ENCODE results near the gene CAMK2A.

CAMK2A gene

DNA sequence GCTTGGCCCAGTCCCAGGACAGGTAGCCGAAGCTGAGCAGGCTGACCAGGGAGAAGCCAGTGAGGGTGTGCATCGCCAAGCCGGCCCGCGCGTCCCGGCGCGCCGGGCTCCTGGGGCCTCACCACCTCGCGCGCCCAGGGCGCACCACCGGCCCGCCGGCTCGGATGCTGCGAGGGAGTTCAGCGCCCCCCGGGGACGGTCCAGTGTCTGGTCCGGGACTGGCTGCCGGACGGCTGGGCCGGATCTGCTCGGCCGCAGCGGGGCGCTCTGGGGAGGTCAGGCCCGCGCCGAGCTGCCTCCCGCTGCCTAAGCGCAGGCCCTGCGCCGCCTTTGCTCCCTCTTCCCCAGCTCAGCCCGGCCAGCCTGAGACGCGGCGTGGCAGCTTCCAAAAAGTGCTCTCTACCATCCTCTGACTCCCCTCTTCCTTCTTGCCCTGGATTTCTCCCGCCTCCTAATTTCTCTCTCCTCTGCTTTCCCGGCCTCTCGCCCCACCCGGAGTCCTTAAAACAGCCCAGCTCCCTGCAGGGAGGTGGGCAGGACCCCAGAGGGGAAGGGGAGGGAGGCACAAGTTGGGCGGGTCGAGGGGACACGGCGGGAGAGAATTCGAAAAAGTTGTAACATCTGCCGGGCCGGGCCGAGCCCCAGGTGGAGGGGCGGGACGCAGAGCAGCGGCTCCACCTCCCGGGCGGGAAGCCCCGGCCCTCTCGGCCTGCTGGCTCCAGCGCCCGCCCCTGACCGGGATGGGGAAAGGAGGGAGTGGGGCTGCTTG is 12.9 kb upstream of the CAMK2A start, which contains the start of gene ARSI:
ARSI (minus strand) TSS at position 605 of the 769 bp plus-strand sequence; CDS start at position 73, 532 bp downstream.
- Histone ChIP-seq H3K27me3 (ENCODE audit: insufficient read depth, low read depth, severe bottlenecking) (no peaks in the 10 kb centered on the region), H3K36me3 (no peaks in the 10 kb centered on the region), H3K4me3 (ENCODE audit: low read depth, low read length) (no peak within 1 kb of the TSS), H3K9me3 (ENCODE audit: severe bottlenecking) (no peaks in the 10 kb centered on the region), H3K27ac (peak within 1 kb of the TSS; percentile 65)
- TF ChIP-seq, protein P1, sequence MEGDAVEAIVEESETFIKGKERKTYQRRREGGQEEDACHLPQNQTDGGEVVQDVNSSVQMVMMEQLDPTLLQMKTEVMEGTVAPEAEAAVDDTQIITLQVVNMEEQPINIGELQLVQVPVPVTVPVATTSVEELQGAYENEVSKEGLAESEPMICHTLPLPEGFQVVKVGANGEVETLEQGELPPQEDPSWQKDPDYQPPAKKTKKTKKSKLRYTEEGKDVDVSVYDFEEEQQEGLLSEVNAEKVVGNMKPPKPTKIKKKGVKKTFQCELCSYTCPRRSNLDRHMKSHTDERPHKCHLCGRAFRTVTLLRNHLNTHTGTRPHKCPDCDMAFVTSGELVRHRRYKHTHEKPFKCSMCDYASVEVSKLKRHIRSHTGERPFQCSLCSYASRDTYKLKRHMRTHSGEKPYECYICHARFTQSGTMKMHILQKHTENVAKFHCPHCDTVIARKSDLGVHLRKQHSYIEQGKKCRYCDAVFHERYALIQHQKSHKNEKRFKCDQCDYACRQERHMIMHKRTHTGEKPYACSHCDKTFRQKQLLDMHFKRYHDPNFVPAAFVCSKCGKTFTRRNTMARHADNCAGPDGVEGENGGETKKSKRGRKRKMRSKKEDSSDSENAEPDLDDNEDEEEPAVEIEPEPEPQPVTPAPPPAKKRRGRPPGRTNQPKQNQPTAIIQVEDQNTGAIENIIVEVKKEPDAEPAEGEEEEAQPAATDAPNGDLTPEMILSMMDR (IDR thresholded peaks at IDR 0.05; ENCODE audit: low read depth, low read length): no peak
- DNase-seq: no peak

DNA sequence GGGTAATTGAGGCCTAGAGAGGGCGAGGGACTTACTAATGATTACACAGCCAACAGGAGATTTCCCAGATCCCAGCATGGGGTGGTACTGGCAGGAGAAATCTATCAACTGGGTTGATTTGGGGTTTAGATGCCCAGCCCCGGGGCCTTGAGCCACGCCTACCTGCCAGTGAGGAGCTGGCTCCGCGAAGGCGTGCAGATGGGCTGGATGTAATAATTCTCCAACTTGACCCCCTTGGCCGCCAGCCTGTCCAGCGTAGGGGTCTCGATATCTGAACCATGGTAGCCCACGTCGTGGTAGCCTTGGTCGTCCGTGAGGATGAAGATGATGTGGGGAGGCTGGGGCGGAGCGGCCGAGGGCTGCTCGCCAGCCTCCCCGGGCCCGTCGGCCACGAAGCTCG is 12.3 kb upstream of the CAMK2A start:
- TF ChIP-seq, protein P1 (IDR thresholded peaks at IDR 0.05; ENCODE audit: low read depth, low read length): no peak
- DNase-seq: no peak
- H3K27me3 ChIP-seq (ENCODE audit: insufficient read depth, low read depth, severe bottlenecking): no peaks in the 10 kb centered on the region
- H3K4me3 ChIP-seq (ENCODE audit: low read depth, low read length): no peak overlapping the region
- peak overlapping the region; percentile 65 for H3K27ac ChIP-seq
- no peaks in the 10 kb centered on the region for H3K9me3 ChIP-seq (ENCODE audit: severe bottlenecking)
- H3K36me3 ChIP-seq: no peaks in the 10 kb centered on the region

DNA sequence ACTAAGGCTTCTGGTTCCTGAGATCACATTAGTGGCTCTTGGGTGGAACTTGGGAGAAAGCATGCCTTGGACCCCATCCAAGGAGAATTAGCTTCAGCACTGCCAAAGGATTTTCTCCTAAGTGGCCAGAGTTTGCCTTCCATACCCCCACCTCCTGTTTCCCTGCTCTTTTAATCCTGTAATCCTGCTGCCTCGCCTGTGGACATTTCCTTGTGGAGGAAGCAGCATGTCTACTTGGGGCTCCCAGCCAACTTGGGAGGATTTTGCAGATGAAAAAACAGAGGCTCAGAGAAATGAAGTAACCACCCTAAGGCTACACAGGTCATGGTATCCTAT is 11.6 kb upstream of the CAMK2A start:
- no peaks in the 10 kb centered on the region for H3K27me3 ChIP-seq (ENCODE audit: insufficient read depth, low read depth, severe bottlenecking)
- DNase-seq: peak; percentile 85
- TF ChIP-seq, protein P1 (IDR thresholded peaks at IDR 0.05; ENCODE audit: low read depth, low read length): no peak

DNA sequence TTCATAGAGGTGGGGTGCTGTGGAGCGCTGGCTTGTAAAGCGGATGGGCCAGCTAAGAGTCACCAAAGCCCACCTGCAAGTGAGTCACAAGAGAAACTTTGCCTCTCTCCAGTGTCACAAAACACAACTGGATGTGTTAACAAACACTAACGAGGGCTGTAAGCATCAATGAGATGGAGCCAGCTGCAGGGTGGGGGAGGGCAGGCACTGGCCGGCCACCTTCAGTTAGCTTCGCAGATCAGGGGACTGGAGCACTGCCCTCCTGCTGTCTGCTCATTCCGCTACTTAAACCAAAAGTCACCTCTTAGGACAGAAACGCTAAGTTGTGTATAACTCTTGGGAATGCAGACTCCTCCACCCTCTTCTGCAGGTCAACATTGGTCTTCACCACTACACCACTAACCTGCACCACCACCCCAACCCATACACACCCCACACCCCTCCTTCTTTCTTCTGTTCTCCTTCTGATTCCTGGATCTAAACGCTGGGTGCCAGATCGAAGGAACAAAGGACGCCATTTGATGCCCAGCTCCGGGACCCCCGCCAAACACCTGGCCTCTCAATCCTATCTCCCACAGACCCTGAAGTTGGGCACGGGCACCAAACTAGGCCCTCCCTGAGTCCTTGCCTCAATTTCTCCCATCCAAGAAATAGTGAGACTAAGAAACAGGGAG is 11.1 kb upstream of the CAMK2A start:
- H3K4me3 ChIP-seq (ENCODE audit: low read depth, low read length): no peak overlapping the region
- H3K27me3 ChIP-seq (ENCODE audit: insufficient read depth, low read depth, severe bottlenecking): no peaks in the 10 kb centered on the region
- TF ChIP-seq, protein P1 (IDR thresholded peaks at IDR 0.05; ENCODE audit: low read depth, low read length): no peak
- peak overlapping the region; percentile 65 for H3K27ac ChIP-seq
- H3K9me3 ChIP-seq (ENCODE audit: severe bottlenecking): no peaks in the 10 kb centered on the region
- DNase-seq: peak; percentile 40
- no peaks in the 10 kb centered on the region for H3K36me3 ChIP-seq

More for the DNA sequence above, 11.6 kb upstream of the CAMK2A start:
- Histone ChIP-seq H3K36me3 (no peaks in the 10 kb centered on the region), H3K27ac (peak overlapping the region; percentile 65), H3K9me3 (ENCODE audit: severe bottlenecking) (no peaks in the 10 kb centered on the region), H3K4me3 (ENCODE audit: low read depth, low read length) (no peak overlapping the region)

DNA sequence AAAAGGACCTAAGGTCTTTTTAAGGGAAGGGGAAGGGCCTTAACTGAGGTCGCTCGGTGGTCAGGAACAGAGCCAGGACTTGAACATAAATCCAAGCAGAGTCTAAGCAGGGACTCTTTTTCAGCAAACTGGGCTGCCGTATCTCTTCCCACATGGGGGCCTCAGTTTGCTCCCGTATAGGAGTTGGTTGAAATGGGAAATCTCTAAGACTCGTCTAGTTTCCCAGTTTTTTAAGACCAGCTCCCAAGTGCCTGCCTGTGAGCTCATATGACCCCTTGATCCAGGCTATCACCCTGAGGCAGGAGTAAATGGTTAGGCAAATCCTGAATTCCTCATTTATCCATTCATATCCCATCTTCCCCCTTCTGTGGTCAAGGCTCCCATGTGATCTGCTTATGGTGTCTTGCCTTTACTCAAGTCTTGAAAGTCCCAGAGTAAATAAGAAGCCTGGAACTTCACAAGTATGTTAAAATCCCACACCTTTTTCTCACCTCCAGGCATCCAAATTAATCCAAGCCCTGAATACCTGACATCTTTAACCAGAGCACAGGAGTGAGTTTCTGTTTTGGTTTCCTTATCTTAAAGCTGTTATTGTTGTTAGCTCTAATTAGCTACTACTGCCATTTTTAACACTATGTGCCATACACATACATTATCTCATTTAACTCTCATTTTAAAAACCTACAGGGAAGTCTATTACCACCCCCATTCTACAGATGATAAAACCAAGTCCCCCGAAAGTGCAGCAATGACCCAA is 10.2 kb upstream of the CAMK2A start:
- TF ChIP-seq, protein P1 (IDR thresholded peaks at IDR 0.05; ENCODE audit: low read depth, low read length): no peak
- H3K27ac ChIP-seq: peak overlapping the region; percentile 58
- peak; percentile 40 for DNase-seq
- no peaks in the 10 kb centered on the region for H3K27me3 ChIP-seq (ENCODE audit: insufficient read depth, low read depth, severe bottlenecking)
- no peak overlapping the region for H3K4me3 ChIP-seq (ENCODE audit: low read depth, low read length)
- H3K36me3 ChIP-seq: no peaks in the 10 kb centered on the region
- no peaks in the 10 kb centered on the region for H3K9me3 ChIP-seq (ENCODE audit: severe bottlenecking)

All from WERI-Rb-1 (cell line).